ENCODE results near the gene TAS2R40.
"Not testable (repeated sequence)": the region's sequence is repeated elsewhere in the genome, so short reads cannot be mapped to it uniquely, and the experiment has no call there.

Gene TAS2R40

GRCh38 chr7:143221737-143222136 is at the start of gene TAS2R40:
Gene TAS2R40, plus strand, starts transcription at chr7:143222037. Its CDS starts 42 bp downstream, at chr7:143222079.
- H3K27me3 Mint-ChIP-seq (ENCODE audit: low read depth), result peaks cover 54% of the 10 kb centered on the region
- no peak within 1 kb of the TSS for H3K27ac Mint-ChIP-seq
- no peaks in the 10 kb centered on the region for H3K36me3 Mint-ChIP-seq (ENCODE audit: low read depth)
- H3K4me3 Mint-ChIP-seq, result no peak within 1 kb of the TSS
- no peak for DNase-seq (ENCODE audit: low spot score)
- H3K9me3 Mint-ChIP-seq, result no peaks in the 10 kb centered on the region
- no peaks in the 10 kb centered on the region for H3K4me1 Mint-ChIP-seq (ENCODE audit: low read depth)

- H3K4me3 Mint-ChIP-seq, result no peak overlapping the region
- no peak for DNase-seq (ENCODE audit: low spot score)
- H3K27me3 Mint-ChIP-seq (ENCODE audit: low read depth), result no peaks in the 10 kb centered on the region
- H3K36me3 Mint-ChIP-seq (ENCODE audit: low read depth), result no peaks in the 10 kb centered on the region
- no peak overlapping the region for H3K27ac Mint-ChIP-seq
- peaks cover 3% of the 10 kb centered on the region for H3K9me3 Mint-ChIP-seq
- no peaks in the 10 kb centered on the region for H3K4me1 Mint-ChIP-seq (ENCODE audit: low read depth)
Observed at GRCh38 chr7:143172354-143172753, 49.5 kb upstream of the TAS2R40 start.

GRCh38 chr7:143176128-143176527 is 45.7 kb upstream of the TAS2R40 start:
- H3K27me3 Mint-ChIP-seq (ENCODE audit: low read depth), result no peaks in the 10 kb centered on the region
- peaks cover 14% of the 10 kb centered on the region for H3K9me3 Mint-ChIP-seq
- no peak overlapping the region for H3K4me3 Mint-ChIP-seq
- H3K4me1 Mint-ChIP-seq (ENCODE audit: low read depth), result no peaks in the 10 kb centered on the region
- DNase-seq (ENCODE audit: low spot score), result no peak
- H3K27ac Mint-ChIP-seq, result no peak overlapping the region
- no peaks in the 10 kb centered on the region for H3K36me3 Mint-ChIP-seq (ENCODE audit: low read depth)

DNA sequence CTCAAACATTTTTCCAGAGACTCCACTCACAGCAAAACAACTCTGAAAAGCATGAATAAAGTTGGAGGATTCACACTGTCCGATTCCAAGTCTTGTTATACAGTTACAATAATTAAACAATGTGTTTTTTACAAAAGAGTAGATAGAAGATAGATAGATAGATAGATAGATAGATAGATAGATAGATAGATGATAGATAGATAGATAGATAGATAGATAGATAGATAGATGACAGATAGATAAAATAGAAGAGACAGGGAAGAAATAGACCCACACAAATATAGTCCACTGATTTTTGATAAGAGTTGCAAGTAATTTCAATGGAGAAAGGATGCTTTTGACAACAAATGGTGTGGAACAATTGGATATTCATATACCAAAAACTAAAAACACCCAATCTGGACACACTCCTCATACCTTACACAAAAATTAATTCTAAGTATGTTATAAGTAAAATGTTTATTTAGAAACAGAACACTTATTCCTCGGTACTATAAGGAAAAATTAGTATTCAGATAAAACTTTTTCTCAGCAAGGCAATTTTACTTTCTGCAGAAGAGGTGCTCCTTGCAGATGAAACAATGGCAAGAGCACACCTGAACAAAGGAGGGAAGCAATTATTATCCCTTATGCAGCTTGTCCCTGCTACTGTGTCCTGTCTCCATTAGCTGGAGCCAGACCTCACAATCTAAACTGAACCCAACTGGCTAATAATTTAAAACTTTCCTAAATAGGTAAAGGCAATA is 44.3 kb upstream of the TAS2R40 start:
- Mint-ChIP-seq H3K4me1 (ENCODE audit: low read depth) (no peaks in the 10 kb centered on the region), H3K9me3 (peaks cover 14% of the 10 kb centered on the region), H3K27ac (no peak overlapping the region), H3K27me3 (ENCODE audit: low read depth) (no peaks in the 10 kb centered on the region), H3K4me3 (no peak overlapping the region), H3K36me3 (ENCODE audit: low read depth) (no peaks in the 10 kb centered on the region)
- no peak for DNase-seq (ENCODE audit: low spot score)

DNA sequence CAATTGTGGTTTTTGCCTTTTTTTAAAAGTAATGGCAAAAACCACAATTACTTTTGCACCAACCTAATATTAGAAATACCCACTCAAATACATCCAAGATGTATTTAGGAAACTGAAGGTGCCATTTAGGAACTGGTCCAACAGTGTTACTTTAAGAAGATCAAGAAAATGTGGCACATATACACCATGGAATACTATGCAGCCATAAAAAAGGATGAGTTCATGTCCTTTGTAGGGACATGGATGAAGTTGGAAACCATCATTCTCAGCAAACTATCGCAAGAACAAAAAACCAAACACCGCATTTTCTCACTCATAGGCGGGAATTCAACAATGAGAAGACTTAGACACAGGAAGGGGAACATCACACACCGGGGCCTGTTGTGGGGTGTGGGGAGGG is 41.1 kb upstream of the TAS2R40 start:
- not testable (repeated sequence) for DNase-seq (ENCODE audit: low spot score); H3K27ac Mint-ChIP-seq; H3K27me3 Mint-ChIP-seq (ENCODE audit: low read depth); H3K4me1 Mint-ChIP-seq (ENCODE audit: low read depth); H3K36me3 Mint-ChIP-seq (ENCODE audit: low read depth); H3K4me3 Mint-ChIP-seq
- peaks cover 14% of the 10 kb centered on the region for H3K9me3 Mint-ChIP-seq

DNA sequence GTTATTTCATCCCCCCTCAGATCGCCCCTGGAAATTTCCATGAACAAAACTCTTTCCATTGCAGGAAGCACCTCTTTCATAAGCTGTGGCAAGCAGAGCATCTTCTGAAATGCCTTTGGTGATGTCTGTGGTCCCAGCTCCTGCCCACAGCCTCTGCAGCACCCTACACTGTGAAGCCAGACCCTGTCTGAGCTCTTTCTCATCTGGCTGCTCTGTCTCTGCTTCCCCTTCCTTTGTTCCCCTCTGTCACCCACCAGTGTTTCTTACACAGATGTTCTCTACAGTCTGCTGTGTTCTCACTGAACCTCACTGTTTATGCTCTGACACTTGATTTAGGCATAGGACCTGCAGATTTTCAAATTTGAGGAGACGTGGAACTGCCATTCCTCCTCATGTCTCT is 40.5 kb upstream of the TAS2R40 start:
- Mint-ChIP-seq H3K36me3 (ENCODE audit: low read depth) (no peaks in the 10 kb centered on the region), H3K27ac (no peak overlapping the region), H3K4me3 (no peak overlapping the region), H3K27me3 (ENCODE audit: low read depth) (peaks cover 4% of the 10 kb centered on the region), H3K9me3 (peaks cover 14% of the 10 kb centered on the region), H3K4me1 (ENCODE audit: low read depth) (no peaks in the 10 kb centered on the region)
- no peak for DNase-seq (ENCODE audit: low spot score)

- no peak for DNase-seq (ENCODE audit: low spot score)
- no peaks in the 10 kb centered on the region for H3K36me3 Mint-ChIP-seq (ENCODE audit: low read depth)
- peaks cover 7% of the 10 kb centered on the region for H3K27me3 Mint-ChIP-seq (ENCODE audit: low read depth)
- H3K27ac Mint-ChIP-seq, result no peak within 1 kb of the TSS
- no peak within 1 kb of the TSS for H3K4me3 Mint-ChIP-seq
- H3K9me3 Mint-ChIP-seq, result peaks cover 6% of the 10 kb centered on the region
- no peaks in the 10 kb centered on the region for H3K4me1 Mint-ChIP-seq (ENCODE audit: low read depth)
Observed at GRCh38 chr7:143183024-143183423, 38.8 kb upstream of the TAS2R40 start, which contains the start of gene TAS2R39. Gene TAS2R39, plus strand, starts transcription at chr7:143183419. Its CDS starts 0 bp downstream, at chr7:143183419.

DNA sequence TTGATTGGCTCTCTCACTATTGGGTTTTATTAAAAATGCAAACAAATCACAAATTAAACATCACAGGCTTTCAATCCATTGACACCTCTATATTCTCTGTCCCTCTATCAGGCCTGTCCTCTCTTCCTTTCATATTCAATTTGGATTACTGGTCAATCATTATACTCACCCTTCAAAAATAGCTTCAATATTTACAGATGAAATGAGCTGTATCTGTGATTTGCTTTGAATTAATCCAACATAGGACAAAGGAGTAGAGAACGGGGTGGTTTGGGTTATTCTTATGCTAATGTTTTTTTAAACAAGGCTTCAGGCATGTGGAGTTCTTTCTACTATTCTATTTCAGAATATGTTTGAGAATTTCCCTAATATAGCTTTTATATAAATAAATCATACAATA is 36.3 kb upstream of the TAS2R40 start:
- H3K27ac Mint-ChIP-seq, result no peak overlapping the region
- no peak for DNase-seq (ENCODE audit: low spot score)
- no peaks in the 10 kb centered on the region for H3K36me3 Mint-ChIP-seq (ENCODE audit: low read depth)
- H3K9me3 Mint-ChIP-seq, result no peaks in the 10 kb centered on the region
- H3K4me1 Mint-ChIP-seq (ENCODE audit: low read depth), result no peaks in the 10 kb centered on the region
- no peak overlapping the region for H3K4me3 Mint-ChIP-seq
- H3K27me3 Mint-ChIP-seq (ENCODE audit: low read depth), result peaks cover 7% of the 10 kb centered on the region

DNA sequence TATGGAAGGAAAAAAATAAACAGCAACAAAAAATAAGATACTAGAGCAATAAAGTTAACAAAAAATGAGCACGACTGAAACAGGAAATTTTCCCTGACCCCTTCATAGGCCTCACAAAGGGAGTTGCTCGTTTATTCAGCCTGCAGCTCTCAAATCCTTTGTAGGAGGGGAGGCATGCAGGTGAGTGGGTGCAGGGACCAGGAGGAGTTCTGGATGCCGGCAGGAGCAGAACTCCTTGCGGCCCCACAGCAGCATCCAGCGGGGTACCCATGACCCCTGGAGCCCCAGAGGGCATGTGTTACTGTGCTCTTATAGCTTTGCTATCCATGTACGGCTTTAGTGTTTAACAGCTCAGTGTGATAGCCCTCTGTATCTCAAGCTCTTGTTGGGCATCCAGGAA is 32.8 kb upstream of the TAS2R40 start:
- Mint-ChIP-seq H3K4me1 (ENCODE audit: low read depth) (no peaks in the 10 kb centered on the region), H3K27ac (no peak overlapping the region), H3K4me3 (no peak overlapping the region), H3K27me3 (ENCODE audit: low read depth) (peaks cover 7% of the 10 kb centered on the region), H3K9me3 (no peaks in the 10 kb centered on the region), H3K36me3 (ENCODE audit: low read depth) (no peaks in the 10 kb centered on the region)
- no peak for DNase-seq (ENCODE audit: low spot score)

GRCh38 chr7:143193880-143194279 is 28.0 kb upstream of the TAS2R40 start:
- peaks cover 9% of the 10 kb centered on the region for H3K27me3 Mint-ChIP-seq (ENCODE audit: low read depth)
- no peaks in the 10 kb centered on the region for H3K4me1 Mint-ChIP-seq (ENCODE audit: low read depth)
- H3K27ac Mint-ChIP-seq, result no peak overlapping the region
- H3K9me3 Mint-ChIP-seq, result no peaks in the 10 kb centered on the region
- H3K36me3 Mint-ChIP-seq (ENCODE audit: low read depth), result no peaks in the 10 kb centered on the region
- no peak for DNase-seq (ENCODE audit: low spot score)
- no peak overlapping the region for H3K4me3 Mint-ChIP-seq

GRCh38 chr7:143199040-143199439 is 22.8 kb upstream of the TAS2R40 start:
- peaks cover 21% of the 10 kb centered on the region for H3K27me3 Mint-ChIP-seq (ENCODE audit: low read depth)
- no peak for DNase-seq (ENCODE audit: low spot score)

GRCh38 chr7:143202161-143202560 is 19.7 kb upstream of the TAS2R40 start:
- no peak overlapping the region for H3K4me3 Mint-ChIP-seq
- H3K27ac Mint-ChIP-seq, result no peak overlapping the region
- no peaks in the 10 kb centered on the region for H3K9me3 Mint-ChIP-seq
- no peak for DNase-seq (ENCODE audit: low spot score)
- H3K27me3 Mint-ChIP-seq (ENCODE audit: low read depth), result peaks cover 24% of the 10 kb centered on the region
- H3K36me3 Mint-ChIP-seq (ENCODE audit: low read depth), result no peaks in the 10 kb centered on the region
- peaks cover 8% of the 10 kb centered on the region for H3K4me1 Mint-ChIP-seq (ENCODE audit: low read depth)

More at GRCh38 chr7:143199040-143199439, 22.8 kb upstream of the TAS2R40 start:
- Mint-ChIP-seq H3K9me3 (no peaks in the 10 kb centered on the region), H3K36me3 (ENCODE audit: low read depth) (no peaks in the 10 kb centered on the region), H3K4me3 (no peak overlapping the region), H3K4me1 (ENCODE audit: low read depth) (no peaks in the 10 kb centered on the region), H3K27ac (no peak overlapping the region)

- Mint-ChIP-seq H3K4me1 (ENCODE audit: low read depth) (peaks cover 8% of the 10 kb centered on the region), H3K27me3 (ENCODE audit: low read depth) (peaks cover 23% of the 10 kb centered on the region), H3K9me3 (no peaks in the 10 kb centered on the region), H3K36me3 (ENCODE audit: low read depth) (no peaks in the 10 kb centered on the region), H3K27ac (no peak overlapping the region), H3K4me3 (no peak overlapping the region)
- no peak for DNase-seq (ENCODE audit: low spot score)
Observed at GRCh38 chr7:143203386-143203785, 18.5 kb upstream of the TAS2R40 start.

- Mint-ChIP-seq H3K4me1 (ENCODE audit: low read depth) (peaks cover 8% of the 10 kb centered on the region), H3K36me3 (ENCODE audit: low read depth) (no peaks in the 10 kb centered on the region), H3K4me3 (no peak overlapping the region), H3K27ac (no peak overlapping the region), H3K9me3 (no peaks in the 10 kb centered on the region), H3K27me3 (ENCODE audit: low read depth) (peaks cover 16% of the 10 kb centered on the region)
- peak; percentile 11 for DNase-seq (ENCODE audit: low spot score)
Observed at GRCh38 chr7:143205560-143206293, 16.1 kb upstream of the TAS2R40 start.

Measured in T-helper 2 cell treated with Interferon-gamma antibody and Interleukin-4, amounts not matched to agents 5 μg/mL and 100 μg/mL, for 36 hours (primary cell).